Measurements from ENCODE around the gene BRPF1.
A peak's percentile ranks its signal among the peaks of the same experiment; 100 is the strongest.
"Not testable (repeated sequence)": the region's sequence is repeated elsewhere in the genome, so short reads cannot be mapped to it uniquely, and the experiment has no call there.

The BRPF1 gene

GRCh38 chr3:9769426-9770275, 38.1 kb downstream of the BRPF1 start, which contains the start of gene CAMK1:
Gene CAMK1, minus strand, starts transcription at chr3:9769947. Its CDS starts 2,198 bp downstream, at chr3:9767749.
- peak; percentile 73 for DNase-seq

GRCh38 chr3:9770276-9770812, 38.8 kb downstream of the BRPF1 start:
- no peak for DNase-seq

GRCh38 chr3:9771007-9771406, 39.5 kb downstream of the BRPF1 start:
- not testable (repeated sequence) for DNase-seq

GRCh38 chr3:9776896-9777693, 45.6 kb downstream of the BRPF1 start:
- no peak for DNase-seq

- no peak for DNase-seq
Measured at GRCh38 chr3:9777694-9778021, 46.1 kb downstream of the BRPF1 start.

GRCh38 chr3:9778143-9779074, 46.9 kb downstream of the BRPF1 start:
- DNase-seq: peak; percentile 70

- no peak for DNase-seq
Measured at GRCh38 chr3:9779075-9779593, 47.6 kb downstream of the BRPF1 start.

GRCh38 chr3:9779721-9780457, 48.4 kb downstream of the BRPF1 start:
- no peak for DNase-seq

GRCh38 chr3:9780458-9780812, 48.9 kb downstream of the BRPF1 start:
- no peak for DNase-seq

GRCh38 chr3:9780910-9781309, 49.4 kb downstream of the BRPF1 start:
- DNase-seq: no peak

GRCh38 chr3:9781551-9781950, 50.0 kb downstream of the BRPF1 start:
- no peak for DNase-seq

- DNase-seq: no peak
Measured at GRCh38 chr3:9781978-9782603, 50.6 kb downstream of the BRPF1 start.

- DNase-seq: no peak
Measured at GRCh38 chr3:9782770-9783169, 51.2 kb downstream of the BRPF1 start.

- DNase-seq: no peak
Measured at GRCh38 chr3:9783954-9784353, 52.4 kb downstream of the BRPF1 start.

- DNase-seq: peak; percentile 43
Measured at GRCh38 chr3:9784965-9785364, 53.4 kb downstream of the BRPF1 start.

- no peak for DNase-seq
Measured at GRCh38 chr3:9785602-9786001, 54.1 kb downstream of the BRPF1 start.

- DNase-seq: no peak
Measured at GRCh38 chr3:9786209-9786739, 54.7 kb downstream of the BRPF1 start.

GRCh38 chr3:9786825-9787669, 55.5 kb downstream of the BRPF1 start:
- no peak for DNase-seq

GRCh38 chr3:9787714-9788113, 56.2 kb downstream of the BRPF1 start:
- no peak for DNase-seq

GRCh38 chr3:9791127-9791526, 59.6 kb downstream of the BRPF1 start:
- DNase-seq: no peak
